CD4-positive, CD25-positive, alpha-beta regulatory T cell (primary cell): Measurements from ENCODE around the gene TAGLN. TPM values are rescaled to one million over a fixed set of nuclear protein-coding genes. Genes with fewer than 3 reads are reported as not detected.

Experiments
- ATAC-seq, 2 donors: fragments of 150-1000 bp; cut with Tn5 transposase; one replicate each; pipeline ENCODE4 v1.10.0; 2021; ENCODE audit warnings: low read depth in 2 of 2, moderate number of reproducible peaks in 2 of 2, moderate library complexity in 1 of 2
- DNase-seq, 3 donors: peaks; one replicate each; pipeline versions ENCODE4 v3.0.0 to v3.0.0-alpha.2; 2012 to 2022; ENCODE audit warnings: mixed read lengths in 1 of 3
- H3K27ac ChIP-seq: one replicate; pipeline ENCODE4 v1.7.0; 2013; ENCODE audit warnings: mild to moderate bottlenecking, low read length; ENCODE audit not compliant: insufficient read depth, poor library complexity, severe bottlenecking
- H3K27me3 ChIP-seq: one replicate; pipeline ENCODE4 v1.7.0; 2013; ENCODE audit warnings: low read length; ENCODE audit not compliant: control insufficient read depth, insufficient read depth
- H3K36me3 ChIP-seq: one replicate; pipeline ENCODE4 v1.7.0; 2013; ENCODE audit warnings: mild to moderate bottlenecking, low read length, moderate library complexity; ENCODE audit not compliant: control insufficient read depth, insufficient read depth
- H3K4me1 ChIP-seq: 2 replicates; pipeline ENCODE4 v1.7.0; 2013; ENCODE audit warnings: mild to moderate bottlenecking, low read length; ENCODE audit not compliant: insufficient read depth, control insufficient read depth, poor library complexity, severe bottlenecking
- H3K4me3 ChIP-seq: one replicate; pipeline ENCODE4 v1.7.0; 2013; ENCODE audit warnings: low read depth, mild to moderate bottlenecking, low read length, moderate library complexity
- H3K9me3 ChIP-seq, 2 experiments: 1 replicate in 1 of 2; 2 replicates in 1 of 2; pipeline ENCODE4 v1.7.0; 2013; ENCODE audit warnings: low read length in 2 of 2, mild to moderate bottlenecking in 1 of 2, moderate library complexity in 1 of 2; ENCODE audit not compliant: control insufficient read depth in 2 of 2
- H3K27ac Mint-ChIP-seq, 3 donors: one replicate each; pipeline ENCODE4 v1.8.0; 2020 to 2022; ENCODE audit warnings: mild to moderate bottlenecking in 3 of 3, mixed read lengths in 3 of 3, moderate library complexity in 2 of 3
- H3K27me3 Mint-ChIP-seq: one replicate; pipeline ENCODE4 v1.8.0; 2022; ENCODE audit warnings: mild to moderate bottlenecking, mixed read lengths
- H3K36me3 Mint-ChIP-seq: one replicate; pipeline ENCODE4 v1.8.0; 2020; ENCODE audit warnings: mixed read lengths
- H3K4me1 Mint-ChIP-seq, 4 donors: one replicate each; pipeline ENCODE4 v1.8.0; 2020 to 2022; ENCODE audit warnings: mixed read lengths in 4 of 4, mild to moderate bottlenecking in 1 of 4
- H3K4me3 Mint-ChIP-seq, 4 donors: one replicate each; pipeline ENCODE4 v1.8.0; 2020 to 2022; ENCODE audit warnings: mild to moderate bottlenecking in 4 of 4, mixed read lengths in 4 of 4, moderate library complexity in 3 of 4
- H3K9me3 Mint-ChIP-seq, 7 donors: one replicate each; pipeline ENCODE4 v1.8.0; 2020 to 2022; ENCODE audit warnings: mixed read lengths in 7 of 7, mild to moderate bottlenecking in 3 of 7, moderate library complexity in 2 of 7
- polyA plus RNA-seq, 4 donors: library from polyadenylated mRNA; unstranded; fragments of 300-500 nt; fragmentation: Illumina TruSeq; gene quantifications; one replicate each; pipeline ENCODE4 v1.2.3, GENCODE V29; 2021
- total RNA-seq: library from RNA; stranded (reverse); gene quantifications from one replicate; pipeline ENCODE4 v1.2.3, GENCODE V29; 2022

TAGLN gene
- total and polyA plus RNA-seq, 5 donors from 2014 or later: 0.25 to 11.7 (median 0.89) TPM

DNA sequence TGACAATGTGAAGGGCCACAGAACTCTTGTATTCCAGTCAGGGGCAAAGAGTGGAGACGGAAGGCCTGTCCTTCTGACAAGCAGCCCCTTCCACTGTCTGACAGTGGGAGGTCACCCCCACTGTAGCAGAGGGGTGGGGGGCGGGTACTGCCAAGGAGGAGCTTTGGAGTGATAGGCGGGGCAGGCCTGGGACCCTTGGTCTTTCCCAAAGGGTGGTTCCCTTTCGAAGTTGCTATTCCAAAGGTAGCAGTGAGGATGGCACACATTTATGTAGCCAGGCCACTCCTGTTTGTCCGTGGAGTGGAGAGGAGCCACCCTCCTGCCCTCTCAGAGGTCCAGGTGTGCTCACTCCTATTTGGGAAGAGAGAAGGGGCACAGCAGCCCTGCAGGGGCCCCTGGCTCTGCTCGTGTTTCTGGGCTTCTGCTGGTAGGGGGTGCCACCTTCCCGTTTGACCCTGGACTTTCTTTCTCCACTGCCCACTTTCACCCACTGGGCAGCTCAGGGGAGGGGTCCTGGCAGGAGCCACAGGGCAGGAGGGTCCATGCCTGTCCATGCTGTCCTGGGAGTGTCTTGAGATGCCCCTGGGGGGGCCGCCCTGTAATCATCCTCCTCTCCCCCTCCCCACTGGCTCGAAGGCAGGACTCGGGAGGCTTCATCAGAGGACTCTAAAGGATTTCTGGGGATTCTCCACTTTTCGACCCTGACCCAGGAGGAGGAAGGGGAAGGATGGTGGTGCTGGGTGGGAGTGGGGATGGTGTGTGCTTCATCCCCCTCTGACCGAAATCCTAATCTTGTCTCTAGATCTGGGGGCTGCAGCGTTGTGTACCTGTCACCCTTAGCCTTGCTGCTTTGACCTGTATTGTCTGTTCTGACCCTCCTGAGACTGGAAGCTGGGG lies 994 bp downstream of the TAGLN start:
- Mint-ChIP-seq H3K27me3 (no peaks in the 10 kb centered on the region), H3K4me3 (peak overlapping the region in 1 of 4 donors; percentile 49), H3K9me3 (no peaks in the 10 kb centered on the region), H3K27ac (peak overlapping the region in 2 of 3 donors; percentile 67), H3K4me1 (peaks cover 0 to 11% (median 3%) of the 10 kb centered on the region in 4 donors), H3K36me3 (peaks cover 25% of the 10 kb centered on the region)
- no peaks in the 10 kb centered on the region for H3K27me3 ChIP-seq
- H3K4me3 ChIP-seq: no peak overlapping the region
- H3K27ac ChIP-seq: no peak overlapping the region
- DNase-seq: no peak
- H3K36me3 ChIP-seq: peaks cover 17% of the 10 kb centered on the region
- ATAC-seq: no peak
- no peaks in the 10 kb centered on the region for H3K9me3 ChIP-seq
- H3K4me1 ChIP-seq: no peaks in the 10 kb centered on the region

GRCh38 chr11:117200813-117201657 lies 1.9 kb downstream of the TAGLN start:
- H3K27me3 ChIP-seq: no peaks in the 10 kb centered on the region
- H3K36me3 Mint-ChIP-seq: peaks cover 20% of the 10 kb centered on the region
- peaks cover 21% of the 10 kb centered on the region for H3K36me3 ChIP-seq
- H3K9me3 ChIP-seq: no peaks in the 10 kb centered on the region
- no peak overlapping the region for H3K27ac ChIP-seq
- no peak overlapping the region for H3K4me3 ChIP-seq
- ATAC-seq (no peak), DNase-seq (no peak)
- H3K4me3 Mint-ChIP-seq: no peak overlapping the region
- H3K27me3 Mint-ChIP-seq: no peaks in the 10 kb centered on the region
- H3K4me1 ChIP-seq: no peaks in the 10 kb centered on the region
- H3K27ac Mint-ChIP-seq: peak overlapping the region in 2 of 3 donors; percentile 67
- H3K9me3 Mint-ChIP-seq: no peaks in the 10 kb centered on the region
- H3K4me1 Mint-ChIP-seq: peaks cover 0 to 13% (median 3%) of the 10 kb centered on the region in 4 donors

- Mint-ChIP-seq H3K36me3 (peaks cover 20% of the 10 kb centered on the region), H3K9me3 (no peaks in the 10 kb centered on the region), H3K4me1 (peaks cover 0 to 13% (median 3%) of the 10 kb centered on the region in 4 donors), H3K4me3 (no peak overlapping the region), H3K27me3 (no peaks in the 10 kb centered on the region), H3K27ac (peak overlapping the region in 1 of 3 donors; percentile 46)
- Histone ChIP-seq H3K4me1 (no peaks in the 10 kb centered on the region), H3K4me3 (no peak overlapping the region), H3K9me3 (no peaks in the 10 kb centered on the region), H3K36me3 (peaks cover 21% of the 10 kb centered on the region), H3K27me3 (no peaks in the 10 kb centered on the region), H3K27ac (no peak overlapping the region)
- DNase-seq (no peak), ATAC-seq (no peak)
Measured at GRCh38 chr11:117201658-117202305, 2.6 kb downstream of the TAGLN start.

GRCh38 chr11:117202386-117203068 lies 3.4 kb downstream of the TAGLN start:
- Mint-ChIP-seq H3K27ac (peak overlapping the region in 1 of 3 donors; percentile 46), H3K36me3 (peaks cover 20% of the 10 kb centered on the region), H3K27me3 (no peaks in the 10 kb centered on the region), H3K4me3 (no peak overlapping the region), H3K4me1 (peaks cover 0 to 13% (median 3%) of the 10 kb centered on the region in 4 donors), H3K9me3 (no peaks in the 10 kb centered on the region)
- Histone ChIP-seq H3K27me3 (no peaks in the 10 kb centered on the region), H3K27ac (no peak overlapping the region), H3K4me1 (no peaks in the 10 kb centered on the region), H3K36me3 (peaks cover 21% of the 10 kb centered on the region), H3K4me3 (no peak overlapping the region), H3K9me3 (no peaks in the 10 kb centered on the region)
- ATAC-seq (no peak), DNase-seq (no peak)

- no peak overlapping the region for H3K27ac ChIP-seq
- H3K4me1 Mint-ChIP-seq: peaks cover 0 to 13% (median 3%) of the 10 kb centered on the region in 4 donors
- H3K36me3 Mint-ChIP-seq: peaks cover 20% of the 10 kb centered on the region
- H3K27ac Mint-ChIP-seq: peak overlapping the region in 2 of 3 donors; percentile 55 to 88
- peaks cover 21% of the 10 kb centered on the region for H3K36me3 ChIP-seq
- no peak overlapping the region for H3K4me3 Mint-ChIP-seq
- H3K9me3 Mint-ChIP-seq: no peaks in the 10 kb centered on the region
- no peak overlapping the region for H3K4me3 ChIP-seq
- H3K27me3 Mint-ChIP-seq: no peaks in the 10 kb centered on the region
- no peaks in the 10 kb centered on the region for H3K4me1 ChIP-seq
- ATAC-seq (no peak), DNase-seq (no peak)
- H3K27me3 ChIP-seq: no peaks in the 10 kb centered on the region
- H3K9me3 ChIP-seq: no peaks in the 10 kb centered on the region
Measured at GRCh38 chr11:117203069-117203407, 3.9 kb downstream of the TAGLN start.

DNA sequence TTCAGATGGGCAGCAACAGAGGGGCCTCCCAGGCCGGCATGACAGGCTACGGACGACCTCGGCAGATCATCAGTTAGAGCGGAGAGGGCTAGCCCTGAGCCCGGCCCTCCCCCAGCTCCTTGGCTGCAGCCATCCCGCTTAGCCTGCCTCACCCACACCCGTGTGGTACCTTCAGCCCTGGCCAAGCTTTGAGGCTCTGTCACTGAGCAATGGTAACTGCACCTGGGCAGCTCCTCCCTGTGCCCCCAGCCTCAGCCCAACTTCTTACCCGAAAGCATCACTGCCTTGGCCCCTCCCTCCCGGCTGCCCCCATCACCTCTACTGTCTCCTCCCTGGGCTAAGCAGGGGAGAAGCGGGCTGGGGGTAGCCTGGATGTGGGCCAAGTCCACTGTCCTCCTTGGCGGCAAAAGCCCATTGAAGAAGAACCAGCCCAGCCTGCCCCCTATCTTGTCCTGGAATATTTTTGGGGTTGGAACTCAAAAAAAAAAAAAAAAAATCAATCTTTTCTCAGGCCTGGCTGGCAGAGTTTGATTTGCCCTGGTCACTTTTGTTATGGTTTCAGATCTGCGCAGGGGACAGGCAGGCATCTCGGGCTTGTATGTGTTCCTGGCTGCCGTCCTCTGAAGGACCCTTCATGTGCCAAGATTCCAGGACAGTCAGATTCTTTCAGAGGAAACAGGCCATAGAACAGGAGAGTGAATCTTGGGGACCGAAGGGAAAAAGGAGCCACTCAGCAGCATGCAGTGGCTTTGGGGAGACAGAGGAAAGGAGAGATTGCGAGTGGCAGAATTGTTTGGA lies 5.3 kb downstream of the TAGLN start:
- peak overlapping the region in 2 of 3 donors; percentile 11 to 79 for H3K27ac Mint-ChIP-seq
- no peaks in the 10 kb centered on the region for H3K27me3 Mint-ChIP-seq
- no peaks in the 10 kb centered on the region for H3K4me1 ChIP-seq
- no peaks in the 10 kb centered on the region for H3K9me3 ChIP-seq
- peaks cover 23% of the 10 kb centered on the region for H3K36me3 ChIP-seq
- DNase-seq: no peak
- ATAC-seq: no peak
- no peak overlapping the region for H3K4me3 Mint-ChIP-seq
- H3K27me3 ChIP-seq: no peaks in the 10 kb centered on the region
- peaks cover 19% of the 10 kb centered on the region for H3K36me3 Mint-ChIP-seq
- H3K4me1 Mint-ChIP-seq: peaks cover 0 to 13% (median 3%) of the 10 kb centered on the region in 4 donors
- no peak overlapping the region for H3K4me3 ChIP-seq
- H3K27ac ChIP-seq: no peak overlapping the region
- no peaks in the 10 kb centered on the region for H3K9me3 Mint-ChIP-seq
